Right ventricle myocardium inferior (tissue), 1 donor: ENCODE results near the gene SIAH1. TPM values are rescaled to one million over a fixed set of nuclear protein-coding genes. Genes with fewer than 3 reads are reported as not detected.
"Not testable (repeated sequence)": the region's sequence is repeated elsewhere in the genome, so short reads cannot be mapped to it uniquely, and the experiment has no call there.

ENCODE experiments used
- ATAC-seq: fragments of 200-7000 bp; cut with Tn5 transposase; one replicate; pipeline ENCODE4 v1.9.1; 2020; ENCODE audit warnings: mild to moderate bottlenecking, moderate library complexity
- DNase-seq: peaks from one replicate; pipeline ENCODE4 v3.0.0; 2021; ENCODE audit errors: missing footprints
- intact Hi-C: fragments of 100-400 bp; cut with DNase I; formaldehyde crosslinking; loops from one replicate; pipeline ENCODE4 v1.11.0; 2022
- long read RNA-seq: library from polyadenylated mRNA; unstranded; transcript quantifications from one replicate; pipeline ENCODE4 v2.0.0, GENCODE V29; 2021
- total RNA-seq: library from RNA; stranded (reverse); fragmentation: NEBNext Ultra II Directional; extraction: Animal tissue kit (Norgen Biotek cat#: 25700); gene quantifications from one replicate; pipeline ENCODE4 v1.2.1, GENCODE V29; 2021
- donor health status: DM: no; HTN: yes; CAD: no; lungs with severe emphysema.

The SIAH1 gene
- 16.1 TPM for total RNA-seq
- long read RNA-seq, transcript SIAH1-203 (2 exons, 2,147 nt) = major isoform, 15 of 15 reads
- long read RNA-seq, partial matches to known transcripts = 0 of 15 reads
- long read RNA-seq, other reads (novel, unspliced or antisense) = 0 of 15 reads

- ATAC-seq = peak; percentile 93
Measured at GRCh38 chr16:48385253-48386150, at the start of gene SIAH1. Gene SIAH1 (minus strand): TSS chr16:48385413. CDS start chr16:48362428, 22,985 bp downstream.

GRCh38 chr16:48434653-48435317, 49.6 kb upstream of the SIAH1 start:
- ATAC-seq = no peak
- no peak for DNase-seq
- intact Hi-C loops = no loop called here

More at GRCh38 chr16:48385253-48386150, at the start of gene SIAH1:
- intact Hi-C loops = loop anchor here (2.0 kb wide), 2 partner anchors 21 to 237 kb away; no protein-coding TSS in a partner anchor
- peak; percentile 94 for DNase-seq

- DNase-seq (no peak), ATAC-seq (peak; percentile 45)
- intact Hi-C loops = no loop called here
Measured at GRCh38 chr16:48433850-48434530, 48.8 kb upstream of the SIAH1 start.

GRCh38 chr16:48433116-48433849, 48.1 kb upstream of the SIAH1 start:
- intact Hi-C loops = no loop called here
- no peak for ATAC-seq
- DNase-seq = no peak

GRCh38 chr16:48432136-48432535, 46.9 kb upstream of the SIAH1 start:
- ATAC-seq = peak; percentile 24
- no peak for DNase-seq
- intact Hi-C loops = no loop called here

GRCh38 chr16:48430890-48431289, 45.7 kb upstream of the SIAH1 start:
- DNase-seq (no peak), ATAC-seq (no peak)
- intact Hi-C loops = no loop called here

- ATAC-seq = no peak
- DNase-seq = no peak
Measured at GRCh38 chr16:48426244-48427141, 41.3 kb upstream of the SIAH1 start.

GRCh38 chr16:48422537-48422936, 37.3 kb upstream of the SIAH1 start:
- no peak for DNase-seq
- intact Hi-C loops = no loop called here
- ATAC-seq = no peak

More at GRCh38 chr16:48426244-48427141, 41.3 kb upstream of the SIAH1 start:
- intact Hi-C loops = no loop called here

- ATAC-seq (no peak), DNase-seq (no peak)
- intact Hi-C loops = no loop called here
Measured at GRCh38 chr16:48421741-48422140, 36.5 kb upstream of the SIAH1 start.

GRCh38 chr16:48420437-48420836, 35.2 kb upstream of the SIAH1 start:
- no peak for DNase-seq
- intact Hi-C loops = no loop called here
- no peak for ATAC-seq

- ATAC-seq, intact Hi-C loops, DNase-seq: not testable (repeated sequence)
Measured at GRCh38 chr16:48416617-48417016, 31.4 kb upstream of the SIAH1 start.

- ATAC-seq (no peak), DNase-seq (no peak)
- intact Hi-C loops = no loop called here
Measured at GRCh38 chr16:48413272-48413671, 28.1 kb upstream of the SIAH1 start.

GRCh38 chr16:48409839-48410632, 24.8 kb upstream of the SIAH1 start:
- DNase-seq = no peak

GRCh38 chr16:48408688-48409087, 23.5 kb upstream of the SIAH1 start:
- peak; percentile 34 for ATAC-seq

More at GRCh38 chr16:48409839-48410632, 24.8 kb upstream of the SIAH1 start:
- intact Hi-C loops = no loop called here
- no peak for ATAC-seq

GRCh38 chr16:48405907-48406306, 20.7 kb upstream of the SIAH1 start:
- ATAC-seq (no peak), DNase-seq (no peak)
- intact Hi-C loops = no loop called here

More at GRCh38 chr16:48408688-48409087, 23.5 kb upstream of the SIAH1 start:
- peak; percentile 68 for DNase-seq
- intact Hi-C loops = no loop called here

GRCh38 chr16:48405153-48405552, 19.9 kb upstream of the SIAH1 start:
- ATAC-seq (no peak), DNase-seq (no peak)
- intact Hi-C loops = no loop called here

GRCh38 chr16:48402547-48402946, 17.3 kb upstream of the SIAH1 start:
- ATAC-seq, DNase-seq, intact Hi-C loops: not testable (repeated sequence)
